HL-60 (cell line): Measurements from ENCODE around the gene PICK1.

Experiments used
- GABPA ChIP-seq: IDR thresholded peaks from 2 replicates; pipeline ENCODE4 v1.6.1; 2012; ENCODE audit warnings: low read depth
- POLR2AphosphoS5 ChIP-seq: IDR thresholded peaks from 2 replicates; pipeline ENCODE4 v1.6.1; 2012; ENCODE audit warnings: low read depth
- REST ChIP-seq: IDR thresholded peaks from 2 replicates; pipeline ENCODE4 v1.6.1; 2012; ENCODE audit warnings: low read depth; ENCODE audit not compliant: insufficient replicate concordance
- SPI1 ChIP-seq: IDR thresholded peaks from 2 replicates; pipeline ENCODE4 v1.6.1; 2012; ENCODE audit warnings: low read depth, mild to moderate bottlenecking, borderline replicate concordance
- TF ChIP-seq, protein P1 (sequence below): IDR thresholded peaks from one replicate; pipeline ENCODE4 v1.5.1; 2011; ENCODE audit warnings: low read length, control low read depth, inconsistent platforms; ENCODE audit not compliant: insufficient read depth

DNA sequence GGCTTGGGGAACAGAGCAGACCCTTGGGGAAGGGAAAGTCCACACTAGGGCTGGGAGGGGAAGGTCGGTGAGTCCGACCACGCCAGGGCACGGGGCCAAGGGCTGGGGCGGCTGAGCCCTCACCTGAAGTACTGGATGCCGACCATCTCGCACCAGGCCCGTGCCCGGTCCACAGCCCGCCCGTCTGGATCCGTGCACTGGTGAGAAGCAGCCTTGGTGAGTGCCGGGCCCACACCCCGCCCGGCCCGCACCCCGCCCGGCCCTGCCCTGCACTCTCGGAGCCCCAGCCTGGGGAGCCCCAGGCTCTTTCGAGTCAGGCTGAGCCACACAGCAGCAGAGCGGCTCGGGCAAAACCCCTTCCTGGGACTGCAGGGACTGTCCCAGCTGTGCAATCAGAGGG, 55.2 kb downstream of the PICK1 start:
- TF ChIP-seq, protein P1, sequence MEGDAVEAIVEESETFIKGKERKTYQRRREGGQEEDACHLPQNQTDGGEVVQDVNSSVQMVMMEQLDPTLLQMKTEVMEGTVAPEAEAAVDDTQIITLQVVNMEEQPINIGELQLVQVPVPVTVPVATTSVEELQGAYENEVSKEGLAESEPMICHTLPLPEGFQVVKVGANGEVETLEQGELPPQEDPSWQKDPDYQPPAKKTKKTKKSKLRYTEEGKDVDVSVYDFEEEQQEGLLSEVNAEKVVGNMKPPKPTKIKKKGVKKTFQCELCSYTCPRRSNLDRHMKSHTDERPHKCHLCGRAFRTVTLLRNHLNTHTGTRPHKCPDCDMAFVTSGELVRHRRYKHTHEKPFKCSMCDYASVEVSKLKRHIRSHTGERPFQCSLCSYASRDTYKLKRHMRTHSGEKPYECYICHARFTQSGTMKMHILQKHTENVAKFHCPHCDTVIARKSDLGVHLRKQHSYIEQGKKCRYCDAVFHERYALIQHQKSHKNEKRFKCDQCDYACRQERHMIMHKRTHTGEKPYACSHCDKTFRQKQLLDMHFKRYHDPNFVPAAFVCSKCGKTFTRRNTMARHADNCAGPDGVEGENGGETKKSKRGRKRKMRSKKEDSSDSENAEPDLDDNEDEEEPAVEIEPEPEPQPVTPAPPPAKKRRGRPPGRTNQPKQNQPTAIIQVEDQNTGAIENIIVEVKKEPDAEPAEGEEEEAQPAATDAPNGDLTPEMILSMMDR, result no peak
- TF ChIP-seq POLR2AphosphoS5 (no peak), REST (no peak), GABPA (no peak), SPI1 (no peak)
